SK-N-SH (cell line): Measurements from ENCODE around the gene TMTC2. TPM values are rescaled to one million over a fixed set of nuclear protein-coding genes. Genes with fewer than 3 reads are reported as not detected.

ENCODE experiments used
- CTCF ChIA-PET: fragments of 300-600, 350-600 bp; formaldehyde crosslinking; extraction: SDS; loops from one replicate; lab custom pipeline; 2021; lab: Yijun Ruan, JAX
- POLR2A ChIA-PET: fragments of 350-600 bp; sonication (Branson Sonifier 250); formaldehyde crosslinking; extraction: SDS; loops from one replicate; lab custom pipeline; 2020; ENCODE audit warnings: antibody characterized with exemption, inconsistent platforms; lab: Yijun Ruan, JAX
- DNase-seq: peaks from one replicate; pipeline ENCODE4 v3.0.0; 2012
- H2AFZ ChIP-seq: fragments of 200-600 bp; sonication (generic); 2 replicates; pipeline ENCODE4 v1.8.1; 2016; ENCODE audit warnings: antibody characterized with exemption, mild to moderate bottlenecking, low read depth
- H3F3A ChIP-seq: fragments of 200-600 bp; sonication (generic); replicated peaks from 2 replicates; pipeline ENCODE3; 2016; ENCODE audit warnings: antibody characterized with exemption, mild to moderate bottlenecking; ENCODE audit not compliant: insufficient read depth
- H3K27ac ChIP-seq, 2 experiments: fragments of 200-500 bp in 1 of 2; fragments of 200-600 bp in 1 of 2; sonication (Bioruptor generic) in 1 of 2; sonication (generic), shearing (Covaris generic) in 1 of 2; 2 replicates each; pipeline versions ENCODE4 v1.5.1 to v1.6.1; 2014 to 2016; ENCODE audit warnings: low read depth in 2 of 2, inconsistent platforms in 1 of 2, low read length in 1 of 2, mild to moderate bottlenecking in 1 of 2, mixed read lengths in 1 of 2
- H3K27me3 ChIP-seq: fragments of 200-600 bp; sonication (generic), shearing (Covaris generic); 2 replicates; pipeline ENCODE4 v1.6.1; 2016; ENCODE audit warnings: mixed run types; ENCODE audit not compliant: insufficient read depth
- H3K36me3 ChIP-seq, 2 experiments: fragments of 200-500 bp in 1 of 2; fragments of 200-600 bp in 1 of 2; sonication (Bioruptor generic) in 1 of 2; sonication (generic) in 1 of 2; replicated peaks in 1 of 2; 2 replicates each; pipeline versions ENCODE3 to v1.5.1; 2014 to 2016; ENCODE audit warnings: low read length in 1 of 2, mild to moderate bottlenecking in 1 of 2; ENCODE audit not compliant: insufficient read depth in 2 of 2, control insufficient read depth in 1 of 2
- H3K4me1 ChIP-seq, 2 experiments: fragments of 200-500 bp in 1 of 2; fragments of 200-600 bp in 1 of 2; sonication (Bioruptor generic) in 1 of 2; sonication (generic), shearing (Covaris generic) in 1 of 2; 2 replicates each; pipeline versions ENCODE4 v1.5.1 to v1.6.1; 2014 to 2016; ENCODE audit warnings: low read depth in 1 of 2, low read length in 1 of 2, mixed run types in 1 of 2; ENCODE audit not compliant: insufficient read depth in 2 of 2, control insufficient read depth in 1 of 2
- H3K4me2 ChIP-seq: fragments of 200-600 bp; sonication (generic), shearing (Covaris generic); 2 replicates; pipeline ENCODE4 v1.6.1; 2017; ENCODE audit warnings: mixed run types
- H3K4me3 ChIP-seq, 2 experiments: fragments of 200-500 bp in 1 of 2; fragments of 200-600 bp in 1 of 2; sonication (Bioruptor generic) in 1 of 2; sonication (generic), shearing (Covaris generic) in 1 of 2; 2 replicates each; pipeline versions ENCODE4 v1.5.1 to v1.8.1; 2014 to 2016; ENCODE audit warnings: low read depth in 2 of 2, inconsistent platforms in 1 of 2, low read length in 1 of 2, mild to moderate bottlenecking in 1 of 2, mixed read lengths in 1 of 2, moderate library complexity in 1 of 2
- H3K79me2 ChIP-seq: fragments of 200-600 bp; sonication (generic); 2 replicates; pipeline ENCODE4 v1.8.1; 2017; ENCODE audit warnings: mild to moderate bottlenecking; ENCODE audit not compliant: insufficient read depth
- H3K9ac ChIP-seq: fragments of 200-600 bp; sonication (generic); 2 replicates; pipeline ENCODE4 v1.6.1; 2017; ENCODE audit warnings: mixed run types
- H3K9me2 ChIP-seq: fragments of 200-600 bp; sonication (generic); 2 replicates; pipeline ENCODE4 v1.6.1; 2017; ENCODE audit warnings: mixed run types
- H3K9me3 ChIP-seq: fragments of 200-600 bp; sonication (generic); 2 replicates; pipeline ENCODE4 v1.6.1; 2017; ENCODE audit warnings: mixed run types, mild to moderate bottlenecking, moderate library complexity
- H4K20me1 ChIP-seq: fragments of 200-600 bp; sonication (generic); 2 replicates; pipeline ENCODE4 v1.6.1; 2017; ENCODE audit warnings: mild to moderate bottlenecking, mixed run types; ENCODE audit not compliant: insufficient read depth
- CTCF ChIP-seq: fragments of 200-600 bp; sonication (generic); IDR thresholded peaks from 2 replicates; pipeline ENCODE4 v1.6.1; 2017; ENCODE audit warnings: antibody characterized with exemption, mild to moderate bottlenecking, moderate library complexity
- ELF1 ChIP-seq: IDR thresholded peaks from 2 replicates; pipeline ENCODE4 v1.4.0; 2012
- EP300 ChIP-seq, 2 experiments: IDR thresholded peaks; 2 replicates each; pipeline versions ENCODE4 v1.4.0 to v1.6.1; 2012; ENCODE audit warnings: borderline replicate concordance in 1 of 2, low read depth in 1 of 2, low read length in 1 of 2
- FOSL2 ChIP-seq: IDR thresholded peaks from 2 replicates; pipeline ENCODE4 v1.4.0; 2012; ENCODE audit warnings: low read depth, mild to moderate bottlenecking, moderate library complexity, borderline replicate concordance
- FOXJ3 ChIP-seq: sonication (generic); formaldehyde crosslinking; IDR thresholded peaks from 2 replicates; pipeline ENCODE4 v1.5.1; 2020; ENCODE audit warnings: mild to moderate bottlenecking, missing genetic modification reagents
- GATA2 ChIP-seq: sonication (generic); formaldehyde crosslinking; IDR thresholded peaks from 2 replicates; pipeline ENCODE4 v1.5.0; 2020; ENCODE audit warnings: mild to moderate bottlenecking, missing genetic modification reagents
- JUND ChIP-seq: IDR thresholded peaks from 2 replicates; pipeline ENCODE4 v1.4.0; 2012
- MAX ChIP-seq: IDR thresholded peaks from 2 replicates; pipeline ENCODE4 v1.4.0; 2012; ENCODE audit warnings: low read depth
- MXI1 ChIP-seq: IDR thresholded peaks from 2 replicates; pipeline ENCODE4 v1.6.1; 2012; ENCODE audit warnings: mild to moderate bottlenecking, low read depth, low read length, improper control_type of control experiment
- NFIC ChIP-seq: IDR thresholded peaks from 2 replicates; pipeline ENCODE4 v1.4.0; 2012; ENCODE audit warnings: borderline replicate concordance
- POLR2AphosphoS5 ChIP-seq: IDR thresholded peaks from 2 replicates; pipeline ENCODE4 v1.6.1; 2012; ENCODE audit warnings: low read depth, low read length
- RAD21 ChIP-seq: IDR thresholded peaks from 2 replicates; pipeline ENCODE4 v1.6.1; 2012; ENCODE audit warnings: mild to moderate bottlenecking, low read length
- REST ChIP-seq: IDR thresholded peaks from 2 replicates; pipeline ENCODE4 v1.6.1; 2012; ENCODE audit warnings: mild to moderate bottlenecking, low read depth, low read length, moderate library complexity
- RFX5 ChIP-seq: IDR thresholded peaks from 2 replicates; pipeline ENCODE4 v1.6.1; 2012; ENCODE audit warnings: mild to moderate bottlenecking, improper control_type of control experiment, low read length
- RXRA ChIP-seq: IDR thresholded peaks from 2 replicates; pipeline ENCODE4 v1.4.0; 2012; ENCODE audit warnings: low read depth, mild to moderate bottlenecking, borderline replicate concordance
- TAF1 ChIP-seq: IDR thresholded peaks from 2 replicates; pipeline ENCODE4 v1.6.1; 2012; ENCODE audit warnings: low read depth, mild to moderate bottlenecking, low read length, moderate library complexity, borderline replicate concordance
- YY1 ChIP-seq: IDR thresholded peaks from 2 replicates; pipeline ENCODE4 v1.4.0; 2012; ENCODE audit warnings: low read depth, mild to moderate bottlenecking
- ZBTB33 ChIP-seq: IDR thresholded peaks from 2 replicates; pipeline ENCODE4 v1.4.0; 2012; ENCODE audit warnings: low read depth, borderline replicate concordance
- WGBS: methylation state at CpG from one replicate; pipeline ENCODE4 v1.1.6; 2017; ENCODE audit warnings: low lambda C conversion rate; 5-methylcytosine and 5-hydroxymethylcytosine counted together
- polyA plus RNA-seq, 3 experiments: library from polyadenylated mRNA; depleted of rRNA; stranded (reverse); fragments of >200 nt; gene quantifications; 2 replicates each; pipeline ENCODE4 v1.2.3, GENCODE V29; 2012

The TMTC2 gene
- polyA plus RNA-seq, 1 of the 3 experiments (the other 2 are of a cell fraction) = 4.1 TPM

GRCh38 chr12:83157604-83158003, 470.9 kb downstream of the TMTC2 start:
- CTCF ChIA-PET = interaction anchor here (1.1 to 1.3 kb wide), 2 partner anchors 12 to 472 kb away, joined by 3 read pairs; no protein-coding TSS in a partner anchor
- TF ChIP-seq EP300 (IDR thresholded peaks at IDR 0.05; ENCODE audit: borderline replicate concordance in 1 of 2, low read depth in 1 of 2, low read length in 1 of 2) (no peak), FOSL2 (no peak), MAX (no peak), TAF1 (no peak), POLR2AphosphoS5 (no peak), YY1 (no peak), REST (no peak), GATA2 (CRISPR knock-in tag) (no peak), RXRA (no peak), MXI1 (no peak), ELF1 (no peak), NFIC (no peak), RFX5 (no peak), FOXJ3 (CRISPR knock-in tag) (no peak), ZBTB33 (no peak), CTCF (no peak), JUND (no peak), RAD21 (no peak)
- Histone ChIP-seq H4K20me1 (no peaks in the 10 kb centered on the region), H3K4me1 (peaks cover 0 to 3% of the 10 kb centered on the region in 2 experiments; a peak in 1 of 4 replicates), H3K79me2 (no peaks in the 10 kb centered on the region), H2AFZ (no peak overlapping the region), H3K9me3 (no peaks in the 10 kb centered on the region), H3K4me2 (no peak overlapping the region), H3K27ac (no peak overlapping the region), H3F3A (no peaks in the 10 kb centered on the region), H3K9me2 (no peaks in the 10 kb centered on the region), H3K36me3 (no peaks in the 10 kb centered on the region), H3K9ac (no peak overlapping the region), H3K27me3 (no peaks in the 10 kb centered on the region), H3K4me3 (no peak overlapping the region)
- no peak for DNase-seq
- 61% methylated on average over 4 of the region's 4 CpGs for WGBS
- POLR2A ChIA-PET = no interaction called here
